SKM-1 (cell line): ENCODE data around the gene TASP1.

Experiments
- DNase-seq: peaks from one replicate; lab custom pipeline; 2025; ENCODE audit not compliant: unreplicated experiment; lab: John Stamatoyannopoulos, UW

Gene TASP1

GRCh38 chr20:13447385-13448180 lies 191.1 kb downstream of the TASP1 start:
- DNase-seq, result no peak

GRCh38 chr20:13443690-13444089 lies 195.0 kb downstream of the TASP1 start:
- DNase-seq, result no peak

GRCh38 chr20:13442986-13443385 lies 195.7 kb downstream of the TASP1 start:
- DNase-seq, result no peak

- no peak for DNase-seq
These were observed 197.3 kb downstream of the TASP1 start for GRCh38 chr20:13441388-13441787.

GRCh38 chr20:13436530-13436929 lies 202.2 kb downstream of the TASP1 start:
- DNase-seq, result no peak

GRCh38 chr20:13432126-13432525 lies 206.6 kb downstream of the TASP1 start:
- no peak for DNase-seq

- DNase-seq, result no peak
These were observed 208.3 kb downstream of the TASP1 start for GRCh38 chr20:13430346-13431002.

- DNase-seq, result no peak
These were observed 210.0 kb downstream of the TASP1 start for GRCh38 chr20:13428684-13429083.

GRCh38 chr20:13426870-13427269 lies 211.9 kb downstream of the TASP1 start:
- DNase-seq, result no peak

GRCh38 chr20:13425381-13426135 lies 213.2 kb downstream of the TASP1 start:
- no peak for DNase-seq

GRCh38 chr20:13424174-13424833 lies 214.4 kb downstream of the TASP1 start:
- DNase-seq, result no peak

GRCh38 chr20:13423472-13424173 lies 215.1 kb downstream of the TASP1 start:
- DNase-seq, result no peak

- DNase-seq, result no peak
These were observed 216.1 kb downstream of the TASP1 start for GRCh38 chr20:13422637-13423036.

GRCh38 chr20:13420625-13421024 lies 218.1 kb downstream of the TASP1 start:
- DNase-seq, result no peak

GRCh38 chr20:13419477-13419876 lies 219.3 kb downstream of the TASP1 start:
- DNase-seq, result no peak

- no peak for DNase-seq
These were observed 220.2 kb downstream of the TASP1 start for GRCh38 chr20:13418263-13419229.

GRCh38 chr20:13416531-13416930 lies 222.2 kb downstream of the TASP1 start:
- DNase-seq, result no peak

- DNase-seq, result no peak
These were observed 225.8 kb downstream of the TASP1 start for GRCh38 chr20:13412806-13413445.

GRCh38 chr20:13404293-13404692 lies 234.4 kb downstream of the TASP1 start:
- DNase-seq, result no peak
